A549 (cell line): ENCODE results near the gene MEGF8. TPM values are rescaled to one million over a fixed set of nuclear protein-coding genes. Genes with fewer than 3 reads are reported as not detected.

Source experiments
- ATAC-seq, 2 experiments: fragments of 200-7000 bp in 1 of 2; fragments of >200 bp in 1 of 2; cut with Nextera tagmentation in 1 of 2; cut with Tn5 transposase in 1 of 2; 3 replicates each; pipeline versions ENCODE4 v1.8.0 to v1.9.1; 2018 to 2020; ENCODE audit warnings: mild to moderate bottlenecking in 1 of 2, moderate library complexity in 1 of 2
- CTCF ChIA-PET: fragments of 300-600 bp; sonication (Branson Sonifier 250); formaldehyde crosslinking; extraction: SDS; loops from one replicate; lab custom pipeline; 2021; ENCODE audit warnings: antibody characterized with exemption, inconsistent platforms; lab: Yijun Ruan, JAX
- POLR2A ChIA-PET: fragments of 350-600 bp; formaldehyde crosslinking; extraction: SDS; loops from one replicate; lab custom pipeline; 2021; ENCODE audit warnings: antibody characterized with exemption, inconsistent platforms; lab: Yijun Ruan, JAX
- DNase-seq, 2 experiments: peaks; one replicate each; pipeline versions ENCODE4 v3.0.0 to v3.0.0-alpha.2; 2011 to 2016; ENCODE audit warnings: low read depth in 1 of 2, low spot score in 1 of 2
- FAIRE-seq: peaks from 2 replicates; lab custom pipeline; 2011; peaks lifted over from hg19 to GRCh38; lab: Jason Lieb, UNC
- H3K27ac ChIP-seq, 2 experiments: fragments of >200 bp; sonication (Bioruptor Twin); formaldehyde crosslinking; 3 replicates each; pipeline ENCODE4 v1.5.1; 2016 to 2017
- H3K4me1 ChIP-seq: fragments of >200 bp; sonication (Bioruptor Twin); formaldehyde crosslinking; 3 replicates; pipeline ENCODE4 v1.6.1; 2016
- H3K4me2 ChIP-seq: fragments of >200 bp; sonication (Bioruptor Twin); formaldehyde crosslinking; 3 replicates; pipeline ENCODE4 v1.6.1; 2016
- H3K4me3 ChIP-seq: fragments of >200 bp; sonication (Bioruptor Twin); formaldehyde crosslinking; 3 replicates; pipeline ENCODE4 v1.5.1; 2016
- H3K9me3 ChIP-seq: fragments of >200 bp; sonication (Bioruptor Twin); formaldehyde crosslinking; 3 replicates; pipeline ENCODE4 v1.6.1; 2016
- ATOH8 ChIP-seq: fragments of 250-450 bp; sonication (Bioruptor Pico); IDR thresholded peaks from 2 replicates; pipeline ENCODE4 v1.5.0; 2020; ENCODE audit warnings: low read depth, mild to moderate bottlenecking, moderate library complexity
- BCL3 ChIP-seq: fragments of >200 bp; sonication (Bioruptor Twin); formaldehyde crosslinking; IDR thresholded peaks from 3 replicates; pipeline ENCODE4 v1.6.1; 2016
- CEBPB ChIP-seq, 2 experiments: fragments of >200 bp in 1 of 2; sonication (Bioruptor Twin) in 1 of 2; formaldehyde crosslinking in 1 of 2; IDR thresholded peaks; 2 replicates each; pipeline ENCODE4 v1.6.1; 2012 to 2016
- CHD2 ChIP-seq: fragments of 150-350 bp; IDR thresholded peaks from 2 replicates; pipeline ENCODE4 v1.6.1; 2014; ENCODE audit warnings: low read length; ENCODE audit not compliant: partially characterized antibody
- CTCF ChIP-seq: fragments of >200 bp; sonication (Bioruptor Twin); formaldehyde crosslinking; IDR thresholded peaks from 3 replicates; pipeline ENCODE4 v1.5.1; 2016
- EP300 ChIP-seq, 2 experiments: fragments of >200 bp; sonication (Bioruptor Twin); formaldehyde crosslinking; IDR thresholded peaks; 2 replicates in 1 of 2; 3 replicates in 1 of 2; pipeline ENCODE4 v1.6.1; 2016 to 2017
- FOSB ChIP-seq: fragments of 250-450 bp; sonication (Bioruptor Pico); IDR thresholded peaks from 2 replicates; pipeline ENCODE4 v1.5.0; 2020; ENCODE audit warnings: mild to moderate bottlenecking, moderate library complexity
- FOXS1 ChIP-seq: fragments of 250-450 bp; sonication (Bioruptor Pico); IDR thresholded peaks from 2 replicates; pipeline ENCODE4 v1.5.0; 2020; ENCODE audit warnings: mild to moderate bottlenecking, moderate library complexity
- HMGXB4 ChIP-seq: fragments of 250-450 bp; sonication (Bioruptor Pico); IDR thresholded peaks from 2 replicates; pipeline ENCODE4 v1.5.0; 2021; ENCODE audit warnings: mild to moderate bottlenecking, moderate library complexity, borderline replicate concordance
- HOXA7 ChIP-seq: fragments of 250-450 bp; sonication (Bioruptor Pico); IDR thresholded peaks from 2 replicates; pipeline ENCODE4 v1.5.0; 2020; ENCODE audit warnings: mild to moderate bottlenecking, moderate library complexity
- KDM1A ChIP-seq: fragments of 200-600 bp; sonication (generic); IDR thresholded peaks from 2 replicates; pipeline ENCODE4 v1.6.1; 2016; ENCODE audit warnings: low read depth, mild to moderate bottlenecking
- KDM5A ChIP-seq: fragments of 200-600 bp; sonication (generic); IDR thresholded peaks from 2 replicates; pipeline ENCODE4 v1.6.1; 2016; ENCODE audit warnings: antibody characterized with exemption, mild to moderate bottlenecking
- MAX ChIP-seq: IDR thresholded peaks from 2 replicates; pipeline ENCODE4 v1.6.1; 2012
- NFE2L2 ChIP-seq: fragments of 150-350 bp; conservative IDR thresholded peaks from 2 replicates; pipeline ENCODE4 v1.6.1; 2014; ENCODE audit warnings: low read length
- PBX3 ChIP-seq: IDR thresholded peaks from 2 replicates; pipeline ENCODE4 v1.6.1; 2012
- PHF8 ChIP-seq: fragments of 200-600 bp; sonication (generic); IDR thresholded peaks from 2 replicates; pipeline ENCODE4 v1.6.1; 2016; ENCODE audit warnings: low read depth, mild to moderate bottlenecking, antibody characterized with exemption, moderate library complexity, borderline replicate concordance
- RAD21 ChIP-seq, 2 experiments: fragments of >200 bp in 1 of 2; sonication (Bioruptor Twin) in 1 of 2; formaldehyde crosslinking in 1 of 2; IDR thresholded peaks in 1 of 2; conservative IDR thresholded peaks in 1 of 2; 2 replicates in 1 of 2; 3 replicates in 1 of 2; pipeline ENCODE4 v1.6.1; 2012 to 2018; ENCODE audit warnings: inconsistent platforms in 1 of 2
- RFX5 ChIP-seq: fragments of 450-650 bp; IDR thresholded peaks from 2 replicates; pipeline ENCODE4 v1.7.1; 2014; ENCODE audit warnings: antibody characterized with exemption, mild to moderate bottlenecking, moderate library complexity
- TFCP2L1 ChIP-seq: fragments of 250-450 bp; sonication (Bioruptor Pico); IDR thresholded peaks from 2 replicates; pipeline ENCODE4 v1.5.0; 2021; ENCODE audit warnings: mild to moderate bottlenecking
- USF2 ChIP-seq: fragments of 450-650 bp; IDR thresholded peaks from 2 replicates; pipeline ENCODE4 v1.6.1; 2014; ENCODE audit warnings: antibody characterized with exemption
- WGBS: methylation state at CpG from one replicate; pipeline ENCODE4 v1.1.6; 2017; ENCODE audit errors: missing lambda C conversion rate; 5-methylcytosine and 5-hydroxymethylcytosine counted together
- polyA plus RNA-seq, 4 experiments: library from polyadenylated mRNA; depleted of rRNA in 3 of 4; stranded (reverse); fragments of >200 nt; fragmentation: RNase III in 1 of 4; extraction: RNeasy Plus Mini Kit Qiagen cat#74134 plus additional on column Dnase treatment in 1 of 4; gene quantifications; 2 replicates in 3 of 4; 3 replicates in 1 of 4; pipeline ENCODE4 v1.2.3, GENCODE V29; 2011 to 2017

Gene MEGF8
- polyA plus RNA-seq, 2 of the 4 experiments (the other 2 are of a cell fraction): 10.4 to 27.2 TPM

DNA sequence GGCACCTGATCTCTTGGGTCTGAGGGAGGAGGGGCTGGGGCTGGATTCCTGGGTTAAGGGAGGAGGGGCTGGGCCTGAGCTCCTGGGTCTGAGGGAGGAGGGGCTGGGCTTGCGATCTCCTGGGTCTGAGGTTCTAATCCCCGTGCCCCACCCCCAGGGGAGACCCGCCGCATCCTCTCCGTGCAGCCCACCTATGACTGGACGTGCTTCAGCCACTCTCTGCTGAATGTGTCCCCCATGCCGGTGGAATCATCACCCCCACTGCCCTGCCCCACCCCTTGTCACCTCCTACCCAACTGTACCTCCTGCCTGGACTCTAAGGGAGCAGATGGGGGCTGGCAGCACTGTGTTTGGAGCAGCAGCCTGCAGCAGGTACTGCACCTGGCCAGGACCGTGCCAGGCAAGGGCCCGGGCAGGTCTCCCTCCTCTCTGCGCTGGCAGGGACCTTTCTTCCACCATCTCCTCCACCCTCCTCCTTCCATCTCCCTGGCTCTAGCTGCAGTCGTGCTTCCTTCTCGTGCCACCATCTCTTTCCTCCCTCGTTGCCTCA, 37.5 kb downstream of the MEGF8 start (continued):
- no peak for TF ChIP-seq CTCF
- no peak for TF ChIP-seq RAD21 (conservative IDR thresholded peaks at IDR 0.05 in 1 of 2, IDR thresholded peaks at IDR 0.05 in 1 of 2)
- no peak for TF ChIP-seq ATOH8 (CRISPR knock-in tag)
- no peak for TF ChIP-seq CHD2

DNA sequence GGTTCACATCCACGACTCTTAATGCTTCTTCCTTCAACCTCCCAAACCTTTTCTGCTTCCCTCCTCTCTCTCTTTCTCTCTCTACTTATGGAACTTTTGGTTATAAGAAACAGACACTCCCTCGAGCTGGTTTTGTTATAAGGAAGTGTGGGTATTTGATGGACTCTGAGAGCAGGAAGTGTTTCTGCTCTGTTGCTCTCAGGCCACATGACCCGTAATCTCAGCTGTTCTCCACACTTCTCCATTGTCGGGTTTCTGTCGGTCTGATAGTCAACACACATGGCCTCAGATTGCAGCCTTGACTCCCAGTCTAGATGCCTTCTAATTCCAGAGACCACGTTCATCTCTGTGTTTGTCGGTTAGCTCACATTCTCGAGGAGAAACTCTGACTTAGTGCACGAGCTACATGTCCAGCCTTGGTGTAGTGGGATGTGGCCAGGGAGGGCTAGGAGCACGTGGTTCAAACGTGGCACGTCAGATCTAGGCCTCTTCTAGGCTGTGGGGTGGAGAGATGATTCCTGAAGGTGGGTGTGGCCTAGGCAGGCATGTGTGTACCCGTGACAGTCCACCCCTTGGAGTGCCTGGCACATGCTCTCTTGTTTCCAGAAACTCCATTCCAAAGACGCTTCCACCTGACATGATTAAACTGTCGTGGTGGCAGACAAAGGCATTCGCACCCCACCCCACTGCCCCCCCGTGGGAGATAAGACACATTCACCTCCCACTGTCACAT, 38.3 kb downstream of the MEGF8 start:
- POLR2A ChIA-PET: interaction anchor here (0.6 kb wide), 1 partner anchor 119 kb away, joined by 3 read pairs; no protein-coding TSS in a partner anchor
- Histone ChIP-seq H3K4me1 (no peaks in the 10 kb centered on the region), H3K4me2 (no peak overlapping the region)
- ATAC-seq: no peak
- TF ChIP-seq RFX5 (no peak), PHF8 (no peak), FOSB (no peak), BCL3 (no peak), PBX3 (no peak), KDM1A (no peak), CEBPB (IDR thresholded peaks at IDR 0.05) (no peak), USF2 (no peak), FOXS1 (no peak), MAX (no peak), HMGXB4 (CRISPR knock-in tag) (no peak), NFE2L2 (no peak), CTCF (no peak), HOXA7 (CRISPR knock-in tag) (no peak), EP300 (IDR thresholded peaks at IDR 0.05) (no peak), KDM5A (no peak), TFCP2L1 (CRISPR knock-in tag) (no peak)
- TF ChIP-seq, all 56 proteins: peak for 0
- Histone ChIP-seq H3K27ac (no peak overlapping the region), H3K4me3 (no peak overlapping the region), H3K9me3 (peaks cover 16% of the 10 kb centered on the region)
- DNase-seq (peak in 1 of 2 experiments; percentile 65), FAIRE-seq (peak; percentile 91)
- CTCF ChIA-PET: interaction anchor here (0.9 to 3.0 kb wide), 5 partner anchors 8 to 67 kb away, joined by 3 to 20 read pairs (median 5); no protein-coding TSS in a partner anchor
- WGBS: 78% methylated on average over 17 of the region's 17 CpGs
